Measurements from ENCODE around the gene ICAM1. TPM values are rescaled to one million over a fixed set of nuclear protein-coding genes. Genes with fewer than 3 reads are reported as not detected.

Gene ICAM1
- polyA plus RNA-seq, 2 of the 4 experiments (the other 2 are of a cell fraction): 1.2 to 1.4 TPM

DNA sequence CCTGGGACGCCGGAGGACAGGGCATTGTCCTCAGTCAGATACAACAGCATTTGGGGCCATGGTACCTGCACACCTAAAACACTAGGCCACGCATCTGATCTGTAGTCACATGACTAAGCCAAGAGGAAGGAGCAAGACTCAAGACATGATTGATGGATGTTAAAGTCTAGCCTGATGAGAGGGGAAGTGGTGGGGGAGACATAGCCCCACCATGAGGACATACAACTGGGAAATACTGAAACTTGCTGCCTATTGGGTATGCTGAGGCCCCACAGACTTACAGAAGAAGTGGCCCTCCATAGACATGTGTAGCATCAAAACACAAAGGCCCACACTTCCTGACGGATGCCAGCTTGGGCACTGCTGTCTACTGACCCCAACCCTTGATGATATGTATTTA is 14.5 kb downstream of the ICAM1 start:
- TF ChIP-seq, protein P1, sequence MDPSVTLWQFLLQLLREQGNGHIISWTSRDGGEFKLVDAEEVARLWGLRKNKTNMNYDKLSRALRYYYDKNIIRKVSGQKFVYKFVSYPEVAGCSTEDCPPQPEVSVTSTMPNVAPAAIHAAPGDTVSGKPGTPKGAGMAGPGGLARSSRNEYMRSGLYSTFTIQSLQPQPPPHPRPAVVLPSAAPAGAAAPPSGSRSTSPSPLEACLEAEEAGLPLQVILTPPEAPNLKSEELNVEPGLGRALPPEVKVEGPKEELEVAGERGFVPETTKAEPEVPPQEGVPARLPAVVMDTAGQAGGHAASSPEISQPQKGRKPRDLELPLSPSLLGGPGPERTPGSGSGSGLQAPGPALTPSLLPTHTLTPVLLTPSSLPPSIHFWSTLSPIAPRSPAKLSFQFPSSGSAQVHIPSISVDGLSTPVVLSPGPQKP (IDR thresholded peaks at IDR 0.05; ENCODE audit: low read depth, low read length): no peak
- TF ChIP-seq TFCP2L1 (CRISPR knock-in tag; IDR thresholded peaks at IDR 0.05) (no peak), NFE2L2 (conservative IDR thresholded peaks at IDR 0.05; ENCODE audit: low read length) (no peak), NPAS2 (CRISPR knock-in tag; IDR thresholded peaks at IDR 0.05; ENCODE audit: borderline replicate concordance) (no peak), CHD2 (IDR thresholded peaks at IDR 0.05; ENCODE audit: low read length, partially characterized antibody) (no peak), ZNF302 (CRISPR knock-in tag; IDR thresholded peaks at IDR 0.05) (no peak), MYC (IDR thresholded peaks at IDR 0.05; ENCODE audit: borderline replicate concordance, low read length) (no peak), SMC3 (IDR thresholded peaks at IDR 0.05) (no peak), ZSCAN20 (CRISPR knock-in tag; IDR thresholded peaks at IDR 0.05) (no peak)
- TF ChIP-seq, protein P2, sequence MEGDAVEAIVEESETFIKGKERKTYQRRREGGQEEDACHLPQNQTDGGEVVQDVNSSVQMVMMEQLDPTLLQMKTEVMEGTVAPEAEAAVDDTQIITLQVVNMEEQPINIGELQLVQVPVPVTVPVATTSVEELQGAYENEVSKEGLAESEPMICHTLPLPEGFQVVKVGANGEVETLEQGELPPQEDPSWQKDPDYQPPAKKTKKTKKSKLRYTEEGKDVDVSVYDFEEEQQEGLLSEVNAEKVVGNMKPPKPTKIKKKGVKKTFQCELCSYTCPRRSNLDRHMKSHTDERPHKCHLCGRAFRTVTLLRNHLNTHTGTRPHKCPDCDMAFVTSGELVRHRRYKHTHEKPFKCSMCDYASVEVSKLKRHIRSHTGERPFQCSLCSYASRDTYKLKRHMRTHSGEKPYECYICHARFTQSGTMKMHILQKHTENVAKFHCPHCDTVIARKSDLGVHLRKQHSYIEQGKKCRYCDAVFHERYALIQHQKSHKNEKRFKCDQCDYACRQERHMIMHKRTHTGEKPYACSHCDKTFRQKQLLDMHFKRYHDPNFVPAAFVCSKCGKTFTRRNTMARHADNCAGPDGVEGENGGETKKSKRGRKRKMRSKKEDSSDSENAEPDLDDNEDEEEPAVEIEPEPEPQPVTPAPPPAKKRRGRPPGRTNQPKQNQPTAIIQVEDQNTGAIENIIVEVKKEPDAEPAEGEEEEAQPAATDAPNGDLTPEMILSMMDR (IDR thresholded peaks at IDR 0.05): no peak
- H3K4me3 ChIP-seq: no peak overlapping the region
- H3K9me3 ChIP-seq: no peaks in the 10 kb centered on the region
- WGBS (ENCODE audit: missing lambda C conversion rate): 83% methylated on average over 3 of the region's 4 CpGs
- H3K27ac ChIP-seq: no peak overlapping the region
- no peak overlapping the region for H3K4me2 ChIP-seq
- ChIA-PET POLR2A (no interaction called here), CTCF (interaction anchor here (1.1 to 2.5 kb wide), 5 partner anchors 13 to 106 kb away, joined by 3 to 10 read pairs (median 5); partner anchors contain the start of gene TYK2)
- DNase-seq (ENCODE audit: low read depth in 1 of 2, low spot score in 1 of 2) (no peak), ATAC-seq (no peak), FAIRE-seq (no peak)
- peaks cover 13% of the 10 kb centered on the region for H3K4me1 ChIP-seq

GRCh38 chr19:10286803-10287737 is 16.1 kb downstream of the ICAM1 start, which contains the start of gene ICAM4:
Gene ICAM4 (plus strand): TSS chr19:10286955. CDS start chr19:10287013, 58 bp downstream.
- H3K4me3 ChIP-seq: no peak within 1 kb of the TSS
- 83% methylated on average over 20 of the region's 59 CpGs for WGBS (ENCODE audit: missing lambda C conversion rate)
- no peak for FAIRE-seq
- 0 out of 6 replicates have a peak within 1 kb of the TSS, but pooled peaks of 1 of the 2 experiments have one; percentile 5 for H3K27ac ChIP-seq
- H3K4me2 ChIP-seq: no peak within 1 kb of the TSS
- ChIA-PET POLR2A (no interaction called here), CTCF (interaction anchor here (0.9 to 2.5 kb wide), 6 partner anchors 15 to 104 kb away, joined by 3 to 10 read pairs (median 4); partner anchors contain the start of gene TYK2)
- ATAC-seq: no peak
- TF ChIP-seq RFX5 (IDR thresholded peaks at IDR 0.05) (no peak), HOXB13 (CRISPR knock-in tag; IDR thresholded peaks at IDR 0.05; ENCODE audit: low read depth) (no peak), JUN (IDR thresholded peaks at IDR 0.05) (no peak), CEBPB (IDR thresholded peaks at IDR 0.05) (no peak), SREBF2 (IDR thresholded peaks at IDR 0.05) (no peak)
- TF ChIP-seq, protein P2 (IDR thresholded peaks at IDR 0.05): no peak
- TF ChIP-seq, protein P3, sequence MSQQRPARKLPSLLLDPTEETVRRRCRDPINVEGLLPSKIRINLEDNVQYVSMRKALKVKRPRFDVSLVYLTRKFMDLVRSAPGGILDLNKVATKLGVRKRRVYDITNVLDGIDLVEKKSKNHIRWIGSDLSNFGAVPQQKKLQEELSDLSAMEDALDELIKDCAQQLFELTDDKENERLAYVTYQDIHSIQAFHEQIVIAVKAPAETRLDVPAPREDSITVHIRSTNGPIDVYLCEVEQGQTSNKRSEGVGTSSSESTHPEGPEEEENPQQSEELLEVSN (IDR thresholded peaks at IDR 0.05; ENCODE audit: borderline replicate concordance, low read depth): no peak
- H3K9me3 ChIP-seq: no peaks in the 10 kb centered on the region
- no peak for DNase-seq (ENCODE audit: low read depth in 1 of 2, low spot score in 1 of 2)
- peaks cover 23% of the 10 kb centered on the region for H3K4me1 ChIP-seq
